ENCODE results near the gene SPG7. TPM values are rescaled to one million over a fixed set of nuclear protein-coding genes. Genes with fewer than 3 reads are reported as not detected.

The SPG7 gene
- total RNA-seq (2012; rRNA removed), result 95.3 and 96.8 TPM in 2 replicates
- 82.8 and 94.6 TPM in 2 replicates for polyA plus RNA-seq (2012; rRNA removed)
- polyA plus RNA-seq (2012; cell fraction: cytosol; rRNA removed), result 49.9 and 71.5 TPM in 2 replicates
- polyA plus RNA-seq (2012; cell fraction: nucleus; rRNA removed; ENCODE audit: low replicate concordance), result 594 and 800 TPM in 2 replicates
- percentile 82 among the genes with signal in this experiment for Bru-seq, nascent RNA
- BruChase-seq, experiment 1, labeled RNA remaining after a 6-hour chase, result percentile 96 among the genes with signal in this experiment
- percentile 92 among the genes with signal in this experiment for BruChase-seq, experiment 2, labeled RNA remaining after a 2-hour chase
- long read RNA-seq, full-length matches to known transcripts, result 98 of 152 reads
- long read RNA-seq, partial matches to known transcripts, result 41 of 152 reads
- long read RNA-seq, other reads (novel, unspliced or antisense), result 13 of 152 reads

DNA sequence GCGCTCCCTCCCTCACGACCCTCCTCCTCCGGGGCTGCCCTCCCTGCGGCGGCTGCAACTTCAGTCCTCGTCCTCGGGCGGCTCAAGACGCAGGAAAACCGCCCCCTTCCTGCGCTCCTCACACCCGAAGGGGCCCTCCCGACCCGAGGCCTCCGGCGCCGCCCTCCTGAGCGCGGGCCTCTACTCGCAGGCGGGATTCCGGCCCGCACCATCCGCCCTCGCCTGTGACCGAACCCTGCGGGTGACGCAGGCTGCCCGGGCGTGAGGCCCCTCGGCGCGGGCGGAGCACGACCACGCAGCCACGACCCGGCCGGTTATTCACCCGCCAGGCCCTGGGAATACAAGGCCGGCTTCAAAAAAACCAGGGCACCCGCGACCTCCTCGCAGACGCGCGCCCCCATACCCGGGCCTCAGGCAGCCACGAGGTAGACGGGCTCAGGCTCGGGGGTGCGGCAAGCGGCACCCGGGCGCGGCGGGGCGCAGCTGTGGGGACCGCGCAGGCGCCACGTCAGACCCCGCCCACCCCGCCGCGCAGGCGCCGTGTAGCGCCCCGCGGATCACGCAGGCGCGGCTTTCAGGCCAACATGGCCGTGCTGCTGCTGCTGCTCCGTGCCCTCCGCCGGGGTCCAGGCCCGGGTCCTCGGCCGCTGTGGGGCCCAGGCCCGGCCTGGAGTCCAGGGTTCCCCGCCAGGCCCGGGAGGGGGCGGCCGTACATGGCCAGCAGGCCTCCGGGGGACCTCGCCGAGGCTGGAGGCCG, at the start of gene SPG7:
Gene SPG7 (plus strand): TSS at position 570 of the 757 bp plus-strand sequence. CDS start 15 bp downstream, at position 585.
- peak within 1 kb of the TSS; percentile 89 for H3K14ac ChIP-seq (replicated peaks; ENCODE audit: low read depth, low read length)
- peak within 1 kb of the TSS; percentile 62 for H4K5ac ChIP-seq (ENCODE audit: low read depth, low read length)
- peaks cover 15% of the 10 kb centered on the region for H3K4me1 ChIP-seq (ENCODE audit: control insufficient read depth, insufficient read depth, low read length)
- intact Hi-C loops (cut with micrococcal nuclease) (loop anchor here (1.0 to 5.0 kb wide), 4 partner anchors 18 to 267 kb away; partner anchors contain the start of gene ANKRD11), in situ Hi-C loops (cut with MboI; ENCODE audit: low sequenced_read_pairs) (loop anchor here (10.0 kb wide), 1 partner anchor 173 kb away; no protein-coding TSS in a partner anchor), dilution Hi-C loops (cut with HindIII; ENCODE audit: low sequenced_read_pairs, unreplicated experiment) (no loop called here)
- H3K23ac ChIP-seq (ENCODE audit: low read depth, low read length), result peak within 1 kb of the TSS; percentile 78
- peaks cover 18% of the 10 kb centered on the region for H3K36me3 ChIP-seq (ENCODE audit: control insufficient read depth, insufficient read depth, low read length)
- no TSS peak for BruUV-seq (replicated peaks)
- peaks cover 21% of the 10 kb centered on the region; the same call in 1 of the 2 replicates for H4K20me1 ChIP-seq (ENCODE audit: insufficient read depth, low read length)
- DNase-seq (peak; percentile 82), ATAC-seq (ENCODE audit: low read depth) (peak; percentile 87)
- H3K27ac ChIP-seq (ENCODE audit: insufficient read depth, low read length), result peak within 1 kb of the TSS; percentile 91
- H2AK9ac ChIP-seq (replicated peaks; ENCODE audit: low read depth, low read length, poor library complexity), result peak within 1 kb of the TSS; percentile 99
- peak within 1 kb of the TSS; percentile 81 for H3K56ac ChIP-seq (ENCODE audit: extremely low read depth, insufficient read depth, low read length)
- TF ChIP-seq POLR2A (IDR thresholded peaks at IDR 0.05; ENCODE audit: low read depth, low read length), result peak; percentile 82
- peak; percentile 52 for TF ChIP-seq BHLHE40 (IDR thresholded peaks at IDR 0.05; ENCODE audit: low read depth, low read length)
- TF ChIP-seq, protein P1, sequence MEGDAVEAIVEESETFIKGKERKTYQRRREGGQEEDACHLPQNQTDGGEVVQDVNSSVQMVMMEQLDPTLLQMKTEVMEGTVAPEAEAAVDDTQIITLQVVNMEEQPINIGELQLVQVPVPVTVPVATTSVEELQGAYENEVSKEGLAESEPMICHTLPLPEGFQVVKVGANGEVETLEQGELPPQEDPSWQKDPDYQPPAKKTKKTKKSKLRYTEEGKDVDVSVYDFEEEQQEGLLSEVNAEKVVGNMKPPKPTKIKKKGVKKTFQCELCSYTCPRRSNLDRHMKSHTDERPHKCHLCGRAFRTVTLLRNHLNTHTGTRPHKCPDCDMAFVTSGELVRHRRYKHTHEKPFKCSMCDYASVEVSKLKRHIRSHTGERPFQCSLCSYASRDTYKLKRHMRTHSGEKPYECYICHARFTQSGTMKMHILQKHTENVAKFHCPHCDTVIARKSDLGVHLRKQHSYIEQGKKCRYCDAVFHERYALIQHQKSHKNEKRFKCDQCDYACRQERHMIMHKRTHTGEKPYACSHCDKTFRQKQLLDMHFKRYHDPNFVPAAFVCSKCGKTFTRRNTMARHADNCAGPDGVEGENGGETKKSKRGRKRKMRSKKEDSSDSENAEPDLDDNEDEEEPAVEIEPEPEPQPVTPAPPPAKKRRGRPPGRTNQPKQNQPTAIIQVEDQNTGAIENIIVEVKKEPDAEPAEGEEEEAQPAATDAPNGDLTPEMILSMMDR (conservative IDR thresholded peaks at IDR 0.05; ENCODE audit: low read depth, low read length), result 0 out of 2 replicates have a peak, but pooled peaks have one; percentile 2
- 0 out of 2 replicates have a peak, but pooled peaks have one; percentile 12 for TF ChIP-seq SMC3 (IDR thresholded peaks at IDR 0.05; ENCODE audit: low read depth, low read length)
- peak; percentile 25; the same call in 1 of the 2 replicates for TF ChIP-seq FOS (IDR thresholded peaks at IDR 0.05; ENCODE audit: low read depth, low read length)
- peak; percentile 86; the same call in 1 of the 2 replicates for TF ChIP-seq MXI1 (IDR thresholded peaks at IDR 0.05; ENCODE audit: borderline replicate concordance, low read depth, low read length)
- no peak for TF ChIP-seq CEBPB (IDR thresholded peaks at IDR 0.05; ENCODE audit: low read depth, low read length)
- TF ChIP-seq, protein P2, sequence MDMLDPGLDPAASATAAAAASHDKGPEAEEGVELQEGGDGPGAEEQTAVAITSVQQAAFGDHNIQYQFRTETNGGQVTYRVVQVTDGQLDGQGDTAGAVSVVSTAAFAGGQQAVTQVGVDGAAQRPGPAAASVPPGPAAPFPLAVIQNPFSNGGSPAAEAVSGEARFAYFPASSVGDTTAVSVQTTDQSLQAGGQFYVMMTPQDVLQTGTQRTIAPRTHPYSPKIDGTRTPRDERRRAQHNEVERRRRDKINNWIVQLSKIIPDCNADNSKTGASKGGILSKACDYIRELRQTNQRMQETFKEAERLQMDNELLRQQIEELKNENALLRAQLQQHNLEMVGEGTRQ (IDR thresholded peaks at IDR 0.05; ENCODE audit: low read depth, low read length), result no peak
- H3K79me1 ChIP-seq (ENCODE audit: low read depth in 1 of 2, low read length in 2 of 2), result peaks cover 23 to 51% of the 10 kb centered on the region in 2 experiments
- H3K4ac ChIP-seq (ENCODE audit: low read depth, low read length), result peak within 1 kb of the TSS; percentile 82
- H3K9me1 ChIP-seq (ENCODE audit: insufficient read depth, low read length), result peaks cover 11% of the 10 kb centered on the region
- no peak within 1 kb of the TSS for H2BK20ac ChIP-seq (ENCODE audit: low read depth, low read length)
- peak within 1 kb of the TSS; percentile 74 to 84 for H4K8ac ChIP-seq (ENCODE audit: low read depth in 2 of 2, low read length in 2 of 2)
- H3K9me3 ChIP-seq (ENCODE audit: control insufficient read depth, insufficient read depth, low read length), result no peaks in the 10 kb centered on the region
- peak within 1 kb of the TSS; percentile 5; the same call in 1 of the 2 replicates for H3K18ac ChIP-seq (ENCODE audit: low read depth, low read length)
- H3K4me3 ChIP-seq (ENCODE audit: insufficient read depth, low read depth, low read length), result peak within 1 kb of the TSS; percentile 78
- peak within 1 kb of the TSS; percentile 73 for H4K91ac ChIP-seq (ENCODE audit: insufficient read depth, low read depth, low read length)
- peak within 1 kb of the TSS; percentile 93 for H2AFZ ChIP-seq (replicated peaks; ENCODE audit: low read length, poor library complexity)
- ChIA-PET POLR2A (ENCODE audit: unreplicated experiment) (no interaction called here), CTCF (interaction anchor here (1.4 kb wide), 1 partner anchor 16 kb away, joined by 4 read pairs; no protein-coding TSS in a partner anchor)
- H2BK15ac ChIP-seq (ENCODE audit: low read depth, low read length), result peak within 1 kb of the TSS; percentile 5; the same call in 1 of the 3 replicates
- H3K9ac ChIP-seq (ENCODE audit: low read depth, low read length), result peak within 1 kb of the TSS; percentile 93
- peak within 1 kb of the TSS; percentile 16; the same call in 1 of the 2 replicates for H2BK120ac ChIP-seq (ENCODE audit: low read depth, low read length)
- peak within 1 kb of the TSS; percentile 83 for H2BK5ac ChIP-seq (ENCODE audit: low read depth, low read length, poor library complexity, severe bottlenecking)
- WGBS, 2 experiments (ENCODE audit: extremely low coverage in 2 of 2, insufficient read length in 1 of 2), result 1% methylated on average over 58 of the region's 90 CpGs; no CpG with 5 or more reads in 1 of the 2 experiments
- H3K4me2 ChIP-seq (ENCODE audit: low read depth, low read length), result peak within 1 kb of the TSS; percentile 88
- H3K27me3 ChIP-seq (ENCODE audit: control insufficient read depth, insufficient read depth, low read length), result no peaks in the 10 kb centered on the region
- H2AK5ac ChIP-seq (ENCODE audit: low read depth, low read length), result peak within 1 kb of the TSS; percentile 91

All from IMR-90 (cell line).